Right kidney (tissue), 1 donor: ENCODE data around the gene PRKD1.

ENCODE experiments used
- DNase-seq: peaks from one replicate; pipeline ENCODE4 v3.0.0-alpha.2; 2016

PRKD1 gene

GRCh38 chr14:29668201-29668600 lies 259.4 kb downstream of the PRKD1 start:
- DNase-seq = no peak

- DNase-seq = no peak
These were observed 263.1 kb downstream of the PRKD1 start for GRCh38 chr14:29664515-29664914.

- DNase-seq = no peak
These were observed 264.3 kb downstream of the PRKD1 start for GRCh38 chr14:29663281-29663801.

- no peak for DNase-seq
These were observed 272.6 kb downstream of the PRKD1 start for GRCh38 chr14:29654901-29655550.

- DNase-seq = no peak
These were observed 274.3 kb downstream of the PRKD1 start for GRCh38 chr14:29653303-29653702.

- no peak for DNase-seq
These were observed 275.1 kb downstream of the PRKD1 start for GRCh38 chr14:29652571-29652970.

- DNase-seq = no peak
These were observed 276.9 kb downstream of the PRKD1 start for GRCh38 chr14:29650554-29651269.

GRCh38 chr14:29649170-29649569 lies 278.5 kb downstream of the PRKD1 start:
- DNase-seq = no peak

GRCh38 chr14:29648045-29648444 lies 279.6 kb downstream of the PRKD1 start:
- no peak for DNase-seq

GRCh38 chr14:29645117-29645516 lies 282.5 kb downstream of the PRKD1 start:
- DNase-seq = no peak

GRCh38 chr14:29643433-29644211 lies 284.0 kb downstream of the PRKD1 start:
- DNase-seq = no peak

- no peak for DNase-seq
These were observed 290.2 kb downstream of the PRKD1 start for GRCh38 chr14:29637411-29637810.

- no peak for DNase-seq
These were observed 290.8 kb downstream of the PRKD1 start for GRCh38 chr14:29636870-29637269.

GRCh38 chr14:29630566-29631160 lies 297.0 kb downstream of the PRKD1 start:
- no peak for DNase-seq

GRCh38 chr14:29629839-29630238 lies 297.8 kb downstream of the PRKD1 start:
- no peak for DNase-seq

GRCh38 chr14:29627137-29627536 lies 300.5 kb downstream of the PRKD1 start:
- DNase-seq = no peak

GRCh38 chr14:29618323-29619067 lies 309.2 kb downstream of the PRKD1 start:
- no peak for DNase-seq

- no peak for DNase-seq
These were observed 310.7 kb downstream of the PRKD1 start for GRCh38 chr14:29616922-29617321.

GRCh38 chr14:29608861-29609260 lies 318.8 kb downstream of the PRKD1 start:
- no peak for DNase-seq

- DNase-seq = no peak
These were observed 320.5 kb downstream of the PRKD1 start for GRCh38 chr14:29607169-29607568.

GRCh38 chr14:29603696-29604095 lies 324.0 kb downstream of the PRKD1 start:
- DNase-seq = no peak

- DNase-seq = no peak
These were observed 326.0 kb downstream of the PRKD1 start for GRCh38 chr14:29601616-29602015.
